GM12878 (cell line): ENCODE measurements around the gene KIAA2012. TPM values are rescaled to one million over a fixed set of nuclear protein-coding genes. Genes with fewer than 3 reads are reported as not detected.

Experiments used
- ATAC-seq: fragments of 200-7000 bp; cut with Tn5 transposase; 3 replicates; pipeline ENCODE4 v1.9.1; 2020; ENCODE audit warnings: mild to moderate bottlenecking, moderate library complexity
- BruUV-seq: library from RNA; stranded (reverse); fragments of 400-500 nt; replicated peaks from 2 replicates; lab custom pipeline; 2021; lab: Mats Ljungman, UMichigan
- CTCF ChIA-PET: fragments of 300-600 bp; sonication (Branson Sonifier 250); formaldehyde crosslinking; extraction: SDS; loops from one replicate; lab custom pipeline; 2021; ENCODE audit warnings: inconsistent platforms; lab: Yijun Ruan, JAX
- POLR2A ChIA-PET: fragments of 350-600 bp; formaldehyde crosslinking; extraction: SDS; loops from one replicate; lab custom pipeline; 2021; ENCODE audit warnings: inconsistent platforms; lab: Charles Lee
- RAD21 ChIA-PET: fragments of 300-600 bp; sonication (Branson Sonifier 250); formaldehyde crosslinking; loops from one replicate; lab custom pipeline; 2023; ENCODE audit warnings: antibody characterized with exemption; ENCODE audit not compliant: unreplicated experiment; lab: Charles Lee
- SMC1A ChIA-PET: fragments of 300-600 bp; sonication (Branson Sonifier 250); formaldehyde crosslinking; loops from one replicate; lab custom pipeline; 2023; ENCODE audit not compliant: unreplicated experiment, uncharacterized antibody; lab: Charles Lee
- DNase-seq: peaks from one replicate; pipeline ENCODE4 v3.0.0-alpha.2; 2011; ENCODE audit warnings: low read depth, low spot score
- FAIRE-seq: peaks from 3 replicates; lab custom pipeline; 2011; peaks lifted over from hg19 to GRCh38; lab: Jason Lieb, UNC
- H2AFZ ChIP-seq: 2 replicates; pipeline ENCODE4 v1.6.0; 2011; ENCODE audit warnings: low read depth, low read length, control low read depth; ENCODE audit not compliant: control insufficient read depth
- H3K27ac ChIP-seq: 2 replicates; pipeline ENCODE4 v1.5.1; 2011; ENCODE audit warnings: control low read depth; ENCODE audit not compliant: control insufficient read depth, insufficient read depth
- H3K27me3 ChIP-seq, 2 experiments: replicated peaks in 1 of 2; 2 replicates each; pipeline versions ENCODE4 v1.6.0 to v1.6.1; 2011; ENCODE audit warnings: low read length in 1 of 2; ENCODE audit not compliant: control insufficient read depth in 2 of 2, insufficient read depth in 2 of 2
- H3K36me3 ChIP-seq, 2 experiments: 2 replicates each; pipeline ENCODE4 v1.5.1; 2011; ENCODE audit warnings: low read length in 1 of 2; ENCODE audit not compliant: control insufficient read depth in 2 of 2, insufficient read depth in 2 of 2
- H3K4me1 ChIP-seq: 2 replicates; pipeline ENCODE4 v1.6.1; 2011; ENCODE audit warnings: mild to moderate bottlenecking, low read length, moderate library complexity, mixed read lengths; ENCODE audit not compliant: control insufficient read depth, insufficient read depth
- H3K4me2 ChIP-seq: 2 replicates; pipeline ENCODE4 v1.6.0; 2011; ENCODE audit warnings: control low read depth; ENCODE audit not compliant: control insufficient read depth, insufficient read depth
- H3K4me3 ChIP-seq: fragments of 200-600 bp; sonication (generic); 2 replicates; pipeline ENCODE4 v1.5.1; 2016
- H3K79me2 ChIP-seq: 2 replicates; pipeline ENCODE4 v1.6.0; 2011; ENCODE audit warnings: low read length; ENCODE audit not compliant: control insufficient read depth, insufficient read depth
- H3K9ac ChIP-seq: 2 replicates; pipeline ENCODE4 v1.8.0; 2011; ENCODE audit warnings: low read length, control low read depth, mixed read lengths; ENCODE audit not compliant: control insufficient read depth, insufficient read depth
- H3K9me3 ChIP-seq: replicated peaks from 3 replicates; pipeline ENCODE4 v1.5.1; 2011; ENCODE audit warnings: mild to moderate bottlenecking, low read length; ENCODE audit not compliant: control insufficient read depth, insufficient read depth
- H4K20me1 ChIP-seq: 2 replicates; pipeline ENCODE4 v1.6.0; 2011; ENCODE audit not compliant: control insufficient read depth, insufficient read depth
- BACH1 ChIP-seq: fragments of 450-650 bp; IDR thresholded peaks from 2 replicates; pipeline ENCODE4 v1.6.1; 2017; ENCODE audit warnings: mild to moderate bottlenecking, borderline replicate concordance
- ELK1 ChIP-seq: IDR thresholded peaks from 2 replicates; pipeline ENCODE4 v1.6.1; 2012; ENCODE audit warnings: low read depth, low read length, improper control_type of control experiment
- JUND ChIP-seq: IDR thresholded peaks from 2 replicates; pipeline ENCODE4 v1.6.1; 2012; ENCODE audit warnings: low read depth, mild to moderate bottlenecking, low read length, improper control_type of control experiment, moderate library complexity
- KDM1A ChIP-seq: fragments of 200-600 bp; sonication (generic); IDR thresholded peaks from 2 replicates; pipeline ENCODE4 v1.6.1; 2016; ENCODE audit warnings: borderline replicate concordance
- PML ChIP-seq: IDR thresholded peaks from 2 replicates; pipeline ENCODE4 v1.6.1; 2012; ENCODE audit warnings: low read length, inconsistent platforms
- RAD21 ChIP-seq: IDR thresholded peaks from 2 replicates; pipeline ENCODE4 v1.6.1; 2011; ENCODE audit warnings: mild to moderate bottlenecking, low read depth, low read length, moderate library complexity; ENCODE audit not compliant: insufficient read depth
- WGBS: methylation state at CpG from one replicate; pipeline ENCODE4 v1.1.6; 2016; ENCODE audit warnings: low lambda C conversion rate; ENCODE audit not compliant: insufficient replicate concordance, insufficient coverage; ENCODE audit errors: missing lambda C conversion rate; 5-methylcytosine and 5-hydroxymethylcytosine counted together
- in situ Hi-C: fragments of 300-500 bp; cut with MboI; formaldehyde crosslinking; loops from 9 replicates; pipeline ENCODE4 v1.14.3; 2018; ENCODE audit warnings: mixed read lengths
- intact Hi-C: fragments of 100-400 bp; cut with micrococcal nuclease; formaldehyde crosslinking; loops from one replicate; pipeline ENCODE4 v1.14.2; 2022; ENCODE audit not compliant: unreplicated experiment
- polyA plus RNA-seq, 11 experiments: library from polyadenylated mRNA; depleted of rRNA in 4 of 11; unstranded in 6 of 11; stranded (reverse) in 5 of 11; fragments of >200 nt; fragmentation: Nextera tagmentation in 4 of 11; fragmentation: Illumina TruSeq in 1 of 11; extraction: Ambion mirVana in 4 of 11; extraction: Trizol in 1 of 11; gene quantifications; 1 replicate in 1 of 11; 2 replicates in 10 of 11; pipeline versions ENCODE4 v1.2.1 to v1.2.3, GENCODE V29; 2011 to 2016; ENCODE audit warnings: inconsistent platforms in 2 of 11, missing spikeins in 2 of 11, low read depth in 1 of 11
- total RNA-seq, 4 experiments: library from RNA; depleted of rRNA in 3 of 4; stranded (reverse); fragments of >200 nt in 3 of 4; fragmentation: Illumina TruSeq in 1 of 4; extraction: Trizol in 1 of 4; gene quantifications; 2 replicates each; pipeline versions ENCODE4 v1.2.1 to v1.2.3, GENCODE V29; 2013 to 2021

The KIAA2012 gene
- total and polyA plus RNA-seq, 10 of the 15 experiments (the other 5 are each of a cell fraction or from before 2014, with no cell fraction given), result 0.03 TPM; not detected in 9

- TF ChIP-seq BACH1 (no peak), ELK1 (no peak), RAD21 (no peak), KDM1A (no peak), JUND (no peak), PML (no peak)
- H3K9ac ChIP-seq, result no peak overlapping the region
- DNase-seq, result no peak
- H3K4me1 ChIP-seq, result peaks cover 18% of the 10 kb centered on the region
- H2AFZ ChIP-seq, result no peak overlapping the region
- intact Hi-C loops (no loop called here), in situ Hi-C loops (no loop called here)
- H3K4me2 ChIP-seq, result no peak overlapping the region
- H3K4me3 ChIP-seq, result no peak overlapping the region
- SMC1A ChIA-PET, result no interaction called here
- H3K27me3 ChIP-seq, result no peaks in the 10 kb centered on the region
- 81% methylated on average over 31 of the region's 36 CpGs for WGBS
- ATAC-seq, result no peak
- H3K79me2 ChIP-seq, result no peaks in the 10 kb centered on the region
- no peaks in the 10 kb centered on the region for H4K20me1 ChIP-seq
- no peaks in the 10 kb centered on the region for H3K36me3 ChIP-seq
- RAD21 ChIA-PET, result no interaction called here
- no peaks in the 10 kb centered on the region for H3K9me3 ChIP-seq
- no TSS peak for BruUV-seq
- POLR2A ChIA-PET, result interaction anchor here (0.5 to 0.7 kb wide), 3 partner anchors 10 to 1447 kb away, joined by 3 to 4 read pairs (median 3); no protein-coding TSS in a partner anchor
- no peak overlapping the region for H3K27ac ChIP-seq
- FAIRE-seq, result no peak
- CTCF ChIA-PET, result no interaction called here
Observed at GRCh38 chr2:202136526-202136925, 63.5 kb downstream of the KIAA2012 start.
